ENCODE measurements around the gene NDUFS7.
A peak's percentile ranks its signal among the peaks of the same experiment; 100 is the strongest.
"Not testable (repeated sequence)": the region's sequence is repeated elsewhere in the genome, so short reads cannot be mapped to it uniquely, and the experiment has no call there.

Gene NDUFS7

GRCh38 chr19:1434040-1434366, 50.3 kb downstream of the NDUFS7 start:
- DNase-seq (ENCODE audit: low read depth) = no peak

- DNase-seq (ENCODE audit: low read depth) = no peak
These were observed 50.9 kb downstream of the NDUFS7 start for GRCh38 chr19:1434577-1435060.

- no peak for DNase-seq (ENCODE audit: low read depth)
These were observed 51.8 kb downstream of the NDUFS7 start for GRCh38 chr19:1435378-1435989.

- DNase-seq (ENCODE audit: low read depth) = no peak
These were observed 53.9 kb downstream of the NDUFS7 start for GRCh38 chr19:1437609-1438008.

- peak; percentile 94 for DNase-seq (ENCODE audit: low read depth)
These were observed 54.6 kb downstream of the NDUFS7 start, which contains the start of gene RPS15 for GRCh38 chr19:1438035-1438932. Gene RPS15, plus strand, starts transcription at chr19:1438396. Its CDS starts 30 bp downstream, at chr19:1438426.

GRCh38 chr19:1438933-1439354, 55.2 kb downstream of the NDUFS7 start:
- DNase-seq (ENCODE audit: low read depth) = no peak

GRCh38 chr19:1439525-1440417, 56.1 kb downstream of the NDUFS7 start:
- DNase-seq (ENCODE audit: low read depth) = not testable (repeated sequence)

- DNase-seq (ENCODE audit: low read depth) = no peak
These were observed 56.7 kb downstream of the NDUFS7 start for GRCh38 chr19:1440418-1440801.

GRCh38 chr19:1441022-1441426, 57.3 kb downstream of the NDUFS7 start:
- no peak for DNase-seq (ENCODE audit: low read depth)

GRCh38 chr19:1441677-1442438, 58.2 kb downstream of the NDUFS7 start:
- DNase-seq (ENCODE audit: low read depth) = no peak

Measured in stimulated activated CD8-positive, alpha-beta memory T cell treated with anti-CD3 and anti-CD28 coated beads, Interleukin-12 subunit alpha, Interleukin-12 subunit beta, amount 100 ng/mL, for 1 hour (primary cell).